ENCODE measurements around the gene NPTX1. TPM values are rescaled to one million over a fixed set of nuclear protein-coding genes. Genes with fewer than 3 reads are reported as not detected.

The NPTX1 gene
- total and polyA plus RNA-seq, 2 donors (not counting 1 experiment from before 2014, with no cell fraction given) = 0.07 to 0.57 TPM

DNA sequence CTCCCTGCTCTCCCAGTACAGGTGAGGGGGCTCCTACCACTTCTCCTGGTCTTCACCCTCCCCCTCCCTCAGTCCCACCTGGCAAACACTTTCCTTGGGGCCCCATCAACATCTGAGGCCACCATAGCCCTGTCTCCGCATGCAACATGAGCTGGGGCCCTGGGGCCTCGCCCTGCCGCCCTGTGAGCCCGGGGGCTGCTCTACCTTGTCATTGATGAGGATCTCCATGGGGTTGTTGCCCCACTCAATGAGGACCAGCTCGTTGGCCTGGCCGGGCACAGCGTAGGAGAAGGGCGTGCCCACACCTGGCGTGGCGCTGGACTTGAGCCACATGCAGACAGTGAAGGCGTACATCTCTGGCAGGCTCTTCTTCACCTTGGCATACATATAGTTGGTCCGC lies 3.4 kb downstream of the NPTX1 start:
- no peak overlapping the region for H3K4me3 ChIP-seq (ENCODE audit: control extremely low read depth in 1 of 5, extremely low read depth in 1 of 5, insufficient read depth in 1 of 5, low read depth in 2 of 5, low read length in 4 of 5)
- no peaks in the 10 kb centered on the region for H3K79me2 ChIP-seq (ENCODE audit: control insufficient read depth, insufficient read depth, low read length)
- CTCF ChIA-PET = interaction anchor here (1.1 kb wide), 1 partner anchor 497 kb away, joined by 3 read pairs; no protein-coding TSS in a partner anchor
- Mint-ChIP-seq H3K4me3 (no peak overlapping the region), H3K27ac (no peak overlapping the region), H3K27me3 (peaks cover 58% of the 10 kb centered on the region), H3K9me3 (ENCODE audit: insufficient read depth) (no peaks in the 10 kb centered on the region), H3K4me1 (peaks cover 21% of the 10 kb centered on the region)
- peaks cover 0 to 7% (median 0%) of the 10 kb centered on the region in 3 donors for H3K9me3 ChIP-seq (ENCODE audit: control extremely low read depth in 1 of 3, control insufficient read depth in 2 of 3, insufficient read depth in 1 of 3, low read length in 2 of 3)
- peaks cover 0 to 66% (median 21%) of the 10 kb centered on the region in 4 experiments for H3K27me3 ChIP-seq (replicated peaks in 1 of 4; ENCODE audit: control extremely low read depth in 1 of 4, control insufficient read depth in 3 of 4, insufficient read depth in 4 of 4, low read length in 3 of 4)
- no peak overlapping the region for H2AFZ ChIP-seq (ENCODE audit: insufficient read depth, low read depth, low read length, poor library complexity, severe bottlenecking)
- TF ChIP-seq EZH2 (IDR thresholded peaks at IDR 0.05; ENCODE audit: borderline replicate concordance, insufficient read depth, low read depth, low read length, poor library complexity, severe bottlenecking) (no peak), CTCF (IDR thresholded peaks at IDR 0.05) (no peak)
- H3K4me2 ChIP-seq (replicated peaks; ENCODE audit: low read depth, low read length, poor library complexity, severe bottlenecking) = no peak overlapping the region
- H3K27ac ChIP-seq (ENCODE audit: low read length in 2 of 2) = no peak overlapping the region
- ATAC-seq (ENCODE audit: low read depth) (no peak), DNase-seq (no peak)
- POLR2A ChIA-PET = interaction anchor here (0.5 kb wide), 1 partner anchor 751 kb away, joined by 3 read pairs; no protein-coding TSS in a partner anchor
- H3K36me3 ChIP-seq (replicated peaks in 1 of 2; ENCODE audit: control extremely low read depth in 1 of 2, control insufficient read depth in 1 of 2, extremely low read depth in 1 of 2, insufficient read depth in 2 of 2, low read length in 1 of 2) = no peaks in the 10 kb centered on the region
- intact Hi-C loops (cut with micrococcal nuclease) = no loop called here
- WGBS (ENCODE audit: insufficient coverage) = 89% methylated on average over 12 of the region's 12 CpGs
- H3K9ac ChIP-seq (ENCODE audit: low read length) = no peak overlapping the region
- H3K4me1 ChIP-seq (ENCODE audit: control insufficient read depth in 2 of 2, insufficient read depth in 2 of 2, low read length in 2 of 2) = peaks cover 46 to 48% of the 10 kb centered on the region in 2 donors
- H4K20me1 ChIP-seq (ENCODE audit: control insufficient read depth, insufficient read depth, low read length, poor library complexity, severe bottlenecking) = no peaks in the 10 kb centered on the region

DNA sequence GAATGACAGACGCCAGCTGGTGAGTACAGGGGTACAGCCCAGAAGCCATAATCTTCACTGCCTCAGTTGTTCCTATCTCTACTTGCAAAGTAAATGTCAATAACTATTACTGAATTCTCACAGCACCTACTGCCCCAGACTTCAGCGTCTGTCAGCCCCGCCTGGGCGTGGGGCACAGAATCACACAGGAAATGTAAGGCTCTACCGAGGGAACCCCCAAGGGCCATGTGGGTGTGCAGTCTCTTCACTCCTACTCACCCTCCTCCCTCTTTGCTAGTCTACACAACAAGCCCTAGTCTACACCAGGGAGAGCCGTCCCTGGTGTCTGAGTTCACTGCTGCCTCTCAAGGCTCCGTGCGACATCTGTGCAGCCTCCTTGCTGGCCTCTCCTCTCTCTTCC lies 4.5 kb downstream of the NPTX1 start:
- H3K4me3 Mint-ChIP-seq = no peak overlapping the region

More for the DNA sequence above, 4.5 kb downstream of the NPTX1 start:
- intact Hi-C loops (cut with micrococcal nuclease) = no loop called here
- H3K4me3 ChIP-seq (ENCODE audit: control extremely low read depth in 1 of 5, extremely low read depth in 1 of 5, insufficient read depth in 1 of 5, low read depth in 2 of 5, low read length in 4 of 5) = no peak overlapping the region
- peak overlapping the region; percentile 30 for H3K4me2 ChIP-seq (replicated peaks; ENCODE audit: low read depth, low read length, poor library complexity, severe bottlenecking)
- no peak overlapping the region for H3K9ac ChIP-seq (ENCODE audit: low read length)
- no peaks in the 10 kb centered on the region for H4K20me1 ChIP-seq (ENCODE audit: control insufficient read depth, insufficient read depth, low read length, poor library complexity, severe bottlenecking)
- Mint-ChIP-seq H3K27ac (no peak overlapping the region), H3K4me1 (peaks cover 21% of the 10 kb centered on the region), H3K9me3 (ENCODE audit: insufficient read depth) (no peaks in the 10 kb centered on the region), H3K27me3 (peaks cover 68% of the 10 kb centered on the region)
- no peaks in the 10 kb centered on the region for H3K79me2 ChIP-seq (ENCODE audit: control insufficient read depth, insufficient read depth, low read length)
- H3K36me3 ChIP-seq (replicated peaks in 1 of 2; ENCODE audit: control extremely low read depth in 1 of 2, control insufficient read depth in 1 of 2, extremely low read depth in 1 of 2, insufficient read depth in 2 of 2, low read length in 1 of 2) = no peaks in the 10 kb centered on the region
- TF ChIP-seq CTCF (IDR thresholded peaks at IDR 0.05) = no peak
- TF ChIP-seq EZH2 (IDR thresholded peaks at IDR 0.05; ENCODE audit: borderline replicate concordance, insufficient read depth, low read depth, low read length, poor library complexity, severe bottlenecking) = no peak
- no peak overlapping the region for H3K27ac ChIP-seq (ENCODE audit: low read length in 2 of 2)
- WGBS (ENCODE audit: insufficient coverage) = 45% methylated on average over 7 of the region's 8 CpGs
- CTCF ChIA-PET = no interaction called here
- DNase-seq = no peak
- H3K9me3 ChIP-seq (ENCODE audit: control extremely low read depth in 1 of 3, control insufficient read depth in 2 of 3, insufficient read depth in 1 of 3, low read length in 2 of 3) = peaks cover 0 to 5% (median 0%) of the 10 kb centered on the region in 3 donors
- peaks cover 35 to 37% of the 10 kb centered on the region in 2 donors for H3K4me1 ChIP-seq (ENCODE audit: control insufficient read depth in 2 of 2, insufficient read depth in 2 of 2, low read length in 2 of 2)
- peaks cover 0 to 59% (median 20%) of the 10 kb centered on the region in 4 experiments for H3K27me3 ChIP-seq (replicated peaks in 1 of 4; ENCODE audit: control extremely low read depth in 1 of 4, control insufficient read depth in 3 of 4, insufficient read depth in 4 of 4, low read length in 3 of 4)
- no peak overlapping the region for H2AFZ ChIP-seq (ENCODE audit: insufficient read depth, low read depth, low read length, poor library complexity, severe bottlenecking)
- POLR2A ChIA-PET = no interaction called here
- no peak for ATAC-seq (ENCODE audit: low read depth)
